Epithelial cell of esophagus (primary cell): Measurements from ENCODE around the gene BTBD3.

Experiments
- DNase-seq: peaks from one replicate; pipeline ENCODE4 v3.0.0; 2010; ENCODE audit warnings: low read depth
- H3K4me3 ChIP-seq: 2 replicates; pipeline ENCODE4 v1.5.1; 2011; ENCODE audit warnings: mild to moderate bottlenecking, low read length, control low read depth
- TF ChIP-seq, protein P1 (sequence below): IDR thresholded peaks from 2 replicates; pipeline ENCODE4 v1.5.1; 2011; ENCODE audit warnings: low read depth, mild to moderate bottlenecking, low read length, control low read depth, inconsistent platforms; ENCODE audit not compliant: insufficient read depth; ENCODE audit errors: missing control alignments

The BTBD3 gene

DNA sequence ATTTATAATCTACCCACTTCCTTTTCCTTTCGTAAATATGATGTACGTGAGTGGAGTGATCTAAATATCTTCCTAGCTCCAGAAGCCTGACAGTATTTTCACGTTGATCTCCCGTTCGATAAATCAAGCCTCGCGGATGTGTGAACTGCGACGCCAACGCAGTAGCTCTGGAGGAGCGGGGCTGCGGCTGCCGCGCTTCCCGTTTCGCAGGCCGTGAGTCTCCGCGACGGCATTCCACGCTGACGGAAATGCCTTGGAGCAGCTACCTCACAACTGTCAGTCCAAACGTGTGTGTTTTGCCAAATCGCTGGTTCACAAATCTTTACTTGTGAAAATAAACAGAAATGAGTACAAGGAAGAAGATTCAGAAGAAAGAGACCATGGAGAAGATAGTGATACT is 41.2 kb downstream of the BTBD3 start:
- no peak overlapping the region for H3K4me3 ChIP-seq
- TF ChIP-seq, protein P1, sequence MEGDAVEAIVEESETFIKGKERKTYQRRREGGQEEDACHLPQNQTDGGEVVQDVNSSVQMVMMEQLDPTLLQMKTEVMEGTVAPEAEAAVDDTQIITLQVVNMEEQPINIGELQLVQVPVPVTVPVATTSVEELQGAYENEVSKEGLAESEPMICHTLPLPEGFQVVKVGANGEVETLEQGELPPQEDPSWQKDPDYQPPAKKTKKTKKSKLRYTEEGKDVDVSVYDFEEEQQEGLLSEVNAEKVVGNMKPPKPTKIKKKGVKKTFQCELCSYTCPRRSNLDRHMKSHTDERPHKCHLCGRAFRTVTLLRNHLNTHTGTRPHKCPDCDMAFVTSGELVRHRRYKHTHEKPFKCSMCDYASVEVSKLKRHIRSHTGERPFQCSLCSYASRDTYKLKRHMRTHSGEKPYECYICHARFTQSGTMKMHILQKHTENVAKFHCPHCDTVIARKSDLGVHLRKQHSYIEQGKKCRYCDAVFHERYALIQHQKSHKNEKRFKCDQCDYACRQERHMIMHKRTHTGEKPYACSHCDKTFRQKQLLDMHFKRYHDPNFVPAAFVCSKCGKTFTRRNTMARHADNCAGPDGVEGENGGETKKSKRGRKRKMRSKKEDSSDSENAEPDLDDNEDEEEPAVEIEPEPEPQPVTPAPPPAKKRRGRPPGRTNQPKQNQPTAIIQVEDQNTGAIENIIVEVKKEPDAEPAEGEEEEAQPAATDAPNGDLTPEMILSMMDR, result no peak
- DNase-seq, result no peak

DNA sequence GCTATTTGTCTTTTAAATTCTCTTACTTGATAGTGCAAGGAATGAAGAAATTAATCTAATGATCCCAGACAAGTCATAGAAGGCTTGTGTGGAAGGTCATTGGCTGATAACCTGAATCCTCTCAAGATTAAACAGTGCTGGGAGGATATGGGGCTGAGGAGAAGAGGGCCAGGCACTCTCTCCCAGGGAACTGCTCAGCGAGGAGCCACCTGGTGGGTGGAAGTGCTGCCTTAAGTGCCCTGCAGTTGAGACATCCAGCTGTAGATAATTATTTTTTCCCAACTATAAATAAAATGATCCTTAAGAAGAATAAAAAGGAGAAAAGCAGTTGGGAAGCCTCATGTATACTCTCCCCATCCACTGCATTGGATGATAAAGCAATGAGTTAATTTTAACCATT is 47.9 kb downstream of the BTBD3 start:
- TF ChIP-seq, protein P1, result peak; percentile 13
- DNase-seq, result peak; percentile 14
- no peak overlapping the region for H3K4me3 ChIP-seq

DNA sequence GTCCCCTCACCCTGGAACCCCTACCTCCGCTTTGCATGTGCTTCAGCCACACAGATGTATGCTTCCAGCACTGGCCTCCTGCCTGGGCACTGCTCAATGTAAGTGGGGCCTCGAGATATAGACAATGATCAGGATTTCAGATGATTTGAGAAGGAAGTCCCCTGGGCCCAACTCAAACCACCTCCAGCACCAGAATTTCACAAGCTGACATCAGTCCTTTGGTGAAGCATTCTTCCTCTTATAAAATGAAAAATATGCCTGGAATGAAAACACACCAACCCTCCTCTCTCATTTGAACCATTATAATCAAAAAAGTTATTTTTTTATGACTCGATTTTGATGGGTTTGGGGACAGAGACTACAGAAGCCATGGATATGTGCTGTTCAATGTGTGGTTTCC is 48.5 kb downstream of the BTBD3 start:
- no peak overlapping the region for H3K4me3 ChIP-seq
- no peak for DNase-seq

DNA sequence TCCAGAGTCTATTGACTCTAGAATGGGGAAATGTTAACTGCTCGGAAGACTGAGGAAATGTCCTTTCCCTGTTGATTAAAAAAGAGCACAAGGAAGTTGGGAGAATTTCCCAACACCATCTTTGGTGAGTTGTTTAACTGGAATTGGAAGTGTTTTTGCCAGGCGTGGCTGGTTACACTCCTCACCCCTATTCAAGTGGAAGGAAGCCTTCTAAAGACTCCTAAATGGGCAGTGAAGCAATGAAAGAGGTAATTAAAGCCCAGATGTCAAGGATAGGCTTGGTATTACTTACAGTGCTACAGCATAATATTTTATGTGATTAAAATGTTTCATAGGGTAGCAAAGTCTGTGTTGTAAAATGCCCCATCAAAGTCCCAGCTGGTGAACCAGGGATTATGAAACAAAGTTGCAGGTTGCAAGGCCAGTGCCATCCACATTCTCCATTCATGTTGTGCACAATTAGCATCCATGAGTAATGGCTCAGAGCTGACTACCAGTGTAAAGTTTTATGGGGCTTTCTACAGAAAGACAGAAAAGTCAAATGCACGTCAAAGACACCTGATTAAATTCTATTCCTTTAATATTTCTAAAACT is 52.6 kb downstream of the BTBD3 start:
- no peak overlapping the region for H3K4me3 ChIP-seq
- DNase-seq, result peak; percentile 45
- TF ChIP-seq, protein P1, result no peak

More for the DNA sequence above, 48.5 kb downstream of the BTBD3 start:
- TF ChIP-seq, protein P1, result no peak

DNA sequence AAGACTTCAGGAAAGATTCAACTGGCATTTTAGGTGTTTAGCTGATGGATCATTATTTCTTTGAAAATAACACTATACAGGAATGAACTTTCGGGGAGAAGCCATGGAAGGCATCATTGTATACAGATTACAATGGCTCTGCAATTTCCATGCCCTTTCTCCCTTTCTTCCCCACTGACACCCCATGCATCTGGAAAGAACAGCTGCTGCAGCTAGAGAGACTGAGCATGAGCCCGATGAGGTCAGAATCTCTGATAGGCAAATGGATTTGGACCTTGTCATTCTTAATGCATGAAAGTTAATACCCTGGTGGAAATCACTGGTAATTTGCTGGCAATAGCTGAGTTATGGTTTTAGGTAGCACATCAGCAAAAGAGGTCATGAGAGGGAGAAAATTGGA is 54.8 kb downstream of the BTBD3 start:
- no peak for DNase-seq
- TF ChIP-seq, protein P1, result no peak
- no peak overlapping the region for H3K4me3 ChIP-seq
